ENCODE data around the gene HOXA11. TPM values are rescaled to one million over a fixed set of nuclear protein-coding genes. Genes with fewer than 3 reads are reported as not detected.
A peak's percentile ranks its signal among the peaks of the same experiment; 100 is the strongest.

Gene HOXA11
- total RNA-seq, 1 experiment from 2014 or later, result 0.84 TPM

- H3K4me3 Mint-ChIP-seq (ENCODE audit: unreplicated experiment), result peak within 1 kb of the TSS; percentile 66
- H3K27ac Mint-ChIP-seq (ENCODE audit: low read depth, unreplicated experiment), result no peak within 1 kb of the TSS
- no peak for DNase-seq (ENCODE audit: unreplicated experiment)
- no peaks in the 10 kb centered on the region for H3K27me3 Mint-ChIP-seq (ENCODE audit: insufficient read depth, unreplicated experiment)
- ChIA-PET POLR2A (interaction anchor here (0.6 to 1.0 kb wide), 2 partner anchors 13 to 1291 kb away, joined by 4 read pairs; partner anchors contain the start of gene HOXA5), CTCF (interaction anchor here (1.8 to 3.2 kb wide), 2 partner anchors 12 to 475 kb away, joined by 4 to 21 read pairs; no protein-coding TSS in a partner anchor)
- H3K4me1 Mint-ChIP-seq (ENCODE audit: insufficient read depth, unreplicated experiment), result peaks cover 12% of the 10 kb centered on the region
- peaks cover 7% of the 10 kb centered on the region for H3K36me3 Mint-ChIP-seq (ENCODE audit: insufficient read depth, unreplicated experiment)
- TF ChIP-seq CTCF (IDR thresholded peaks at IDR 0.05; ENCODE audit: unreplicated experiment), result no peak
- intact Hi-C loops (cut with micrococcal nuclease), result no loop called here
- H3K9me3 Mint-ChIP-seq (ENCODE audit: unreplicated experiment), result no peaks in the 10 kb centered on the region
- BruUV-seq (replicated peaks), result no TSS peak
Observed at GRCh38 chr7:27156508-27156898, 28.5 kb downstream of the HOXA11 start, which contains the start of gene HOXA7. HOXA7 (minus strand) TSS chr7:27156675; CDS start chr7:27156545, 130 bp downstream.

- POLR2A ChIA-PET, result interaction anchor here (0.6 to 1.0 kb wide), 2 partner anchors 13 to 1291 kb away, joined by 4 read pairs; partner anchors contain the start of gene HOXA5
- intact Hi-C loops (cut with micrococcal nuclease), result no loop called here
- Mint-ChIP-seq H3K9me3 (ENCODE audit: unreplicated experiment) (no peaks in the 10 kb centered on the region), H3K27ac (ENCODE audit: low read depth, unreplicated experiment) (no peak overlapping the region), H3K36me3 (ENCODE audit: insufficient read depth, unreplicated experiment) (peaks cover 7% of the 10 kb centered on the region), H3K27me3 (ENCODE audit: insufficient read depth, unreplicated experiment) (no peaks in the 10 kb centered on the region), H3K4me1 (ENCODE audit: insufficient read depth, unreplicated experiment) (peaks cover 12% of the 10 kb centered on the region), H3K4me3 (ENCODE audit: unreplicated experiment) (peak overlapping the region; percentile 66)
- CTCF ChIA-PET, result interaction anchor here (1.8 kb wide), 1 partner anchor 12 kb away, joined by 4 read pairs; no protein-coding TSS in a partner anchor
- no TSS peak for BruUV-seq (replicated peaks)
- TF ChIP-seq CTCF (IDR thresholded peaks at IDR 0.05; ENCODE audit: unreplicated experiment), result no peak
- no peak for DNase-seq (ENCODE audit: unreplicated experiment)
Observed at GRCh38 chr7:27155816-27156507, 29.1 kb downstream of the HOXA11 start.

GRCh38 chr7:27154901-27155815 lies 29.9 kb downstream of the HOXA11 start:
- peaks cover 7% of the 10 kb centered on the region for H3K36me3 Mint-ChIP-seq (ENCODE audit: insufficient read depth, unreplicated experiment)
- no peak for DNase-seq (ENCODE audit: unreplicated experiment)
- peaks cover 18% of the 10 kb centered on the region for H3K4me1 Mint-ChIP-seq (ENCODE audit: insufficient read depth, unreplicated experiment)
- POLR2A ChIA-PET, result no interaction called here
- CTCF ChIA-PET, result interaction anchor here (1.2 to 1.8 kb wide), 3 partner anchors 11 to 472 kb away, joined by 3 to 4 read pairs (median 3); no protein-coding TSS in a partner anchor
- no peaks in the 10 kb centered on the region for H3K27me3 Mint-ChIP-seq (ENCODE audit: insufficient read depth, unreplicated experiment)
- no peaks in the 10 kb centered on the region for H3K9me3 Mint-ChIP-seq (ENCODE audit: unreplicated experiment)
- peak overlapping the region; percentile 66 for H3K4me3 Mint-ChIP-seq (ENCODE audit: unreplicated experiment)
- TF ChIP-seq CTCF (IDR thresholded peaks at IDR 0.05; ENCODE audit: unreplicated experiment), result no peak
- BruUV-seq (replicated peaks), result no TSS peak
- intact Hi-C loops (cut with micrococcal nuclease), result no loop called here
- no peak overlapping the region for H3K27ac Mint-ChIP-seq (ENCODE audit: low read depth, unreplicated experiment)

GRCh38 chr7:27154369-27154768 lies 30.7 kb downstream of the HOXA11 start:
- intact Hi-C loops (cut with micrococcal nuclease), result no loop called here
- H3K36me3 Mint-ChIP-seq (ENCODE audit: insufficient read depth, unreplicated experiment), result no peaks in the 10 kb centered on the region
- no peak overlapping the region for H3K4me3 Mint-ChIP-seq (ENCODE audit: unreplicated experiment)
- no TSS peak for BruUV-seq (replicated peaks)
- no peaks in the 10 kb centered on the region for H3K27me3 Mint-ChIP-seq (ENCODE audit: insufficient read depth, unreplicated experiment)
- peaks cover 12% of the 10 kb centered on the region for H3K4me1 Mint-ChIP-seq (ENCODE audit: insufficient read depth, unreplicated experiment)
- no peaks in the 10 kb centered on the region for H3K9me3 Mint-ChIP-seq (ENCODE audit: unreplicated experiment)
- ChIA-PET POLR2A (interaction anchor here (0.6 kb wide), 1 partner anchor 954 kb away, joined by 3 read pairs; no protein-coding TSS in a partner anchor), CTCF (interaction anchor here (0.5 to 1.4 kb wide), 3 partner anchors 14 to 472 kb away, joined by 3 read pairs; no protein-coding TSS in a partner anchor)
- TF ChIP-seq CTCF (IDR thresholded peaks at IDR 0.05; ENCODE audit: unreplicated experiment), result no peak
- H3K27ac Mint-ChIP-seq (ENCODE audit: low read depth, unreplicated experiment), result no peak overlapping the region
- no peak for DNase-seq (ENCODE audit: unreplicated experiment)
